Posterior cingulate gyrus (tissue), 11 donors: ENCODE data around the gene SNX15.
A peak's percentile ranks its signal among the peaks of the same experiment; 100 is the strongest.
"Not testable (repeated sequence)": the region's sequence is repeated elsewhere in the genome, so short reads cannot be mapped to it uniquely, and the experiment has no call there.

Experiments
- DNase-seq, 10 donors: peaks; one replicate each; pipeline versions ENCODE4 v3.0.0 to v3.0.0-alpha.2; 2020 to 2021; ENCODE audit warnings: mixed read lengths in 3 of 10
- intact Hi-C: fragments of 100-400 bp; cut with DNase I; formaldehyde crosslinking; loops from one replicate; pipeline ENCODE4 v1.15.1; 2023

SNX15 gene, protein sequence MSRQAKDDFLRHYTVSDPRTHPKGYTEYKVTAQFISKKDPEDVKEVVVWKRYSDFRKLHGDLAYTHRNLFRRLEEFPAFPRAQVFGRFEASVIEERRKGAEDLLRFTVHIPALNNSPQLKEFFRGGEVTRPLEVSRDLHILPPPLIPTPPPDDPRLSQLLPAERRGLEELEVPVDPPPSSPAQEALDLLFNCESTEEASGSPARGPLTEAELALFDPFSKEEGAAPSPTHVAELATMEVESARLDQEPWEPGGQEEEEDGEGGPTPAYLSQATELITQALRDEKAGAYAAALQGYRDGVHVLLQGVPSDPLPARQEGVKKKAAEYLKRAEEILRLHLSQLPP

DNA sequence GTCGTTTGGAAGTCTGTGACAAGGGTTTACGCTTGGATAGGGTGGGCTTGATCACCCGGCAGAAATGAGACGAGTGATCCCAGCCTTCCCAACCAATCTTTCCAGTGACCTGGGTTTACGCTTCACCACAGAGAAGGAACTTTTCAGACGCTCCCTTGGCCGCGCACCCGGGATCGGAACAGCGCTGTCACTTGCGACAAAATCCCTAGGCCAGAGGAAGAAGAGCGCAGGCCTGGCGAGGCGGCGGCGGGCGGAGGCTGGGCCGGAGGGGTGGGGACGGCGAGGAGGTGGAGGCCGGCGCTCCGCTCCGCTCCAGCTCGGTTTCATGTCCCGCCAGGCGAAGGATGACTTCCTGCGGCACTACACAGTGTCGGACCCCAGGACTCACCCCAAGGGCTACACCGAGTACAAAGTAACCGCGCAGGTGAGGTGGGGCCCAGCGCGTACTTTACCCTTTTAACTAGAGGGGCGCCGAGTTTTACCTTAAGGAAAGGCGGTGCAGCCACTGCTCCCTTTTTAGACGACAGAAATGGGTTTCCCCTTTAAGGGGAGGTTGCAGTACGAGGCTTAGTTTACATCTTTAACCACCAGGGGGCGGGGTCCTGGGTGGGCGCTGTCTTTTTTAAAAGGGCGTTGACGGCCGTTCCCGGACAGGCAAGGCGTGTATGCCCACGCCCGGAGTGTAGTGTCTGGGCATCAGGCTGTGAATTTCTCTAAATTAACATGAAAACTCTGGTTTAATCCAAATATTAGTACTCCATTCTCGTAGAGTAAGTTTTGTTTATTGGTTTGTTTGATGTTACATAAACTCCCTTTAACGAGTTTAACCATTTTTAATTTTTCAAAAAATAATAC, at the start of gene SNX15:
TSS of gene SNX15 (plus strand) at position 227 of the 855 bp plus-strand sequence. CDS start at position 326, 99 bp downstream.
- intact Hi-C loops: loop anchor here (1.0 to 5.0 kb wide), 5 partner anchors 13 to 103 kb away; partner anchors contain the start of genes ARL2, CDCA5, PPP2R5B and TM7SF2
- peak; percentile 92 to 99 (median 94) for DNase-seq

DNA sequence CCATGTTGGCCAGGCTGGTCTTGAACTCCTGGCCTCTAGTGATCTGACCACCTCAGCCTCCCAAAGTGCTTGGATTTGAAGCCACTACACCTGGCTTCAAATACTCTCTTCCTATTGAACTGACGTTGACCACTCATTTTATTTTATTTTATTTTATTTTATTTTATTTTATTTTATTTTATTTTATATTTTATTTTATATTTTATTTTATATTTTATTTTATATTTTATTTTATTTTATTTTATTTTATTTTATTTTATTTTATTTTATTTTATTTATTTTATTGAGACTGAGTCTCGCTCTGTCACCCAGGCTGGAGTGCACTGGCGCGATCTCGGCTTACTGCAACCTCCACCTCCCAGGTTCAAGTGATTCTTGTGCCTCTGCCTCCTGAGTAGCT, 43.9 kb upstream of the SNX15 start:
- peak in 1 of 10 donors; percentile 42 for DNase-seq
- intact Hi-C loops: not testable (repeated sequence)

DNA sequence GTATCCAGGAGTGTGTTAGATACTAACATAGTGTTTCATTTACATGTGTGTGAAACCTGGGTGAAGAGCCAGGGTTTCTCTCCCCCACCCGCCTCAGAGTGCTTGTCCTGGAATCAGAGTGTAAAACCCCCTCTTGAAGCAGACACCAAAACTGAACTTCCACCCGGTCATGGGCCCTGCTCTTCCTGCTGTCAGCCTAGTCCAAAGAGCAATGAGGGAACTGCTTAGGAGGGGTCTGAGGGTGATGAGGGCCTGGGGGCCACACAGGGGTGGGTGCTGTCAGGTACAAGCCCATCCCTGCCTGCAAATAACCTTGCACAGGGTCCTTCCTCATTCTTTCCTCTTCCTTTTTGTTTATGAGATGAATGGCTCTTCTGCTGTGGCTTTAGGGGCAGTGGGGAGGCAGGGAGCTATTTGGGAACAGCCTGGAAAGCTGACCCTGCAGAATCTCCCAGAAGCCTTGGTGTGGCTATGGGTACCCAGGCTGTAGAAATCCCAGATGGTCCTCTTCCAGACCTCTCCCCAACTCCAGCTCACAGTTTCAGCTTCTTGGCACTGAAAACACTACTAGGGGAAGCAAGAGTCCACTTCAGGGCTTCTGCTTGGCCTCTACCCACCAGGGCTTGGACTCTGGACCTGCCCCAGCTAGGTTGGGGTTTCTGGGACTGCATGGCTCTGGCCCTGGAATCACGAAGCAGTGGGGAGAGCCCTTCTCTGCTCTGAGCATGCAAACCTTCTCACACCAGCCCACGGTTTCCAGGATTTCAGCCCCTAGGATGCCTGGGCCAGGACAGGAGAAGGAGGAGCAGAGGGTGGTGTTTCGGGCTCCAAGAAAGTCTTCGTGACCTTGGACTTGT, 39.0 kb upstream of the SNX15 start:
- intact Hi-C loops: no loop called here
- peak in 2 of 10 donors; percentile 55 to 58 for DNase-seq

DNA sequence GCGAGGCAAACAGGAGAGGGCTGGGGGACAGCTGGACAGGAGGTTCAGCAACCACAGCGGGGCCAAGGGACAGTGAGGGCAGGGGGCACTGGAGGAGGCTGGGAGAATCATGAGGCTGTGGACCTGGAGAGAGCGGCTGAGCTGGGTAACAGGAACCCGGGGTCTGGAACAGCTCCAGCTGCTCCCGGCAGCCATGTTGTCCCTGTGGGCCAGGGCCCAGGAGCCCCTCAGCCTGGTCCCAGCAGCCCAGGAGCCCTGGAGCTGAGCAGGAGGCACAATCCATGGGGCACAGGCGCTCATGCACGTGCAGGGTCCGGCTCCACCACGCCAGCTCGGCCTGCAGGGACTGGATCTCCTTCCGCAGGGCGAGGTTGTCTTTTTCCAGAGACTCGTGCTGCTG, 37.8 kb upstream of the SNX15 start:
- DNase-seq: peak in 2 of 10 donors; percentile 46 to 71
- intact Hi-C loops: no loop called here

DNA sequence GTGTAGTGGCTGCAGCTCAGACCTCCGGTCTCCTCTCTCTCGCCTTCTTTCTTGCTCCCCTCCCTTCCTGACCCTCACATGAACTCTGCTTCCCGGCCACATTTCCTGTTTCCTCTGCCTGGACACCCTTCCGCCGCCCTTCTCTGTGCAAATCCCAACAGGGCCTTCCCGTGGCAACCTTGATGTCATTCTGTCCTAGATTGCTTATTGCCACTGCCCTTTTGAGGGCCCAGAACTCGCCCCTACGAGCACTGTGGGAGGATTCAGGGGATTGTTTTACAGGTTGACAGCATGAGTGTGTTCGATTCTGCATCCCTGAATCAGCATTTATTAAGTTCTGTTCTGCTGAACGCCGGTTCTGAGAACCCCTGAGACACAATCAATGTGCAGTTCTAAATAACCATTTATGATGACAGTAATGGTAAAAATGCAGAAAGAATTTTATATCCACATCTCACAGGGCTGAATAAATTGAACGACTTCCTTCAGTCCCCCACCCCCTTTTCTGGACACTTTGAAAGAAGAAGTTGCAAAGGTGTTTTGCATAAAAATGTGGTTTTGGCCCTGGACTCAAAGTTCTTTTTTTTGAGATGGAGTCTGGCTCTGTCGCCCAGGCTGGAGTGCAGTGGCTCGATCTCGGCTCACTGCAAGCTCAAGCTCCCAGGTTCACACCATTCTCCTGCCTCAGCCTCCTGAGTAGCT, 36.9 kb upstream of the SNX15 start:
- intact Hi-C loops: no loop called here
- DNase-seq: peak in 2 of 10 donors; percentile 14 to 59

DNA sequence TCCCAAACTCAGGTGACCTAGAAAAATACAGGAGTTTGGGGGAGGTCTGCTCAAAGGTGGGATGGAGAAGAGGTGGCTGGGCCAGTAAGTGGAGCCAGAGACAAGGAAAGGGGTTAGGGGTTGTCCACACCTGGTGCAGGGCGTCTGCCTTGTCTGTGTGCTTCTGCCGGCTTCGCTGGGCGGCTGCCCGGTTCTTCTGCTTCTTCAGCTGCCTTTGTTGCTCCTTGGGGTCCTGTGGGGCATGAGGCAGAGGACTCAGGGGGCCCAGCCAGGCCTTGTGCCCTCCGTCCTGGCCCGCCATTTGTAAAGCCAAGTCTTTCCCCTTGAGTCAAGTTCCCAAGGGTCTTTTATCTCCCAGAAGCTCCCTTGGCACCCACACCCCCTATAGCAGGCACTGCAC, 32.9 kb upstream of the SNX15 start:
- intact Hi-C loops: no loop called here
- DNase-seq: peak in 1 of 10 donors; percentile 9

DNA sequence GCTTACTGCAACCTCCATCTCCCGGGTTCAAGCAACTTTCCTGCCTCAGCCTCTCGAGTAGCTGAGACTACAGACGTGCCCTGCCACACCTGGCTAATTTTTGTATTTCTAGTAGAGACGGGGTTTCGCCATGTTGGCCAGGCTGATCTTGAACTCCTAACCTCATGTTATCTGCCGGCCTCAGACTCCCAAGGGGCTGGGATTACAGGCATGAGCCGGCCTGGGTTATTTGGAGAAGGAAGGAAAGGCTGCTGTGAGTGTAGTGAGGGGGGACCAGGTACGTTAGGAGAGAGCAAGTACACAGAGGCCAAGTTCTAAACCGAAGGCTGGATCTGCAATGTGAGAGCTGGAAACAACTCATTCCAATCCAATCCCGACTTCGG, 30.9 kb upstream of the SNX15 start:
- DNase-seq: peak in 1 of 10 donors; percentile 10
- intact Hi-C loops: no loop called here

DNA sequence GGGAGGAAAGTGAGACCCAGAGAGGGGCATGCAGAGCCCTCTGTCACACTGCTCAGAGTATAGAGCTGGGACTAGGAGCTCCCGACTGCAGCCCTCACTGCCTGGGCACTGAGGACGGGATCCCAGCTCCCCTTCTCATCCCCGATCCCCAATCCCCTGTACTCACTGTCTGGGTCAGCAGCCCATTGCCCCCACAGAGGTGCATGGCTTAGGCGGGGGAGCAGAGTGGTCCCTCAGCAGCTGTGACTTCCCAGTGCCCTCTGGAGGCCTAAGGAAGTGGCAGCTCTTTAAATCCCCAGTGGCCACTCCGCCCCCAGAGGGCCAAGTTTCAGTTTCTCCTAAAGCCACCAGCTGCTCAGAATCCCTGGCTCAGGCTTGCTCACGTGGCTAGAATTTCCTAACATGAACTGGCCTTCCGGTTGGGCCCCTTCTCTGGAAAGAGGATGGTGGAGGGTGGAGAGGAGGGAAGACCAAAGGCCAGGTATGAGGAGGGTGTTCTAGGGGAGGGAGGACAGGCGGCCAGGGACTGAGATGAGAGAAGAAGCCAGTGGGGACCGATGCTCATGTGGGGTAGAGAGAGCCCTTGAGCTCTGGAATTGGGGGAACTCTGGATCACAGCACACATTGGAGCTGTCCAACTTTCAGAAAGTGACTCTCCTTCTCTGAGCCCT, 30.4 kb upstream of the SNX15 start, which contains the start of gene BATF2:
TSS of gene BATF2 (minus strand) at position 262 of the 671 bp plus-strand sequence. CDS start at position 205, 57 bp downstream.
- DNase-seq: peak; percentile 23 to 89 (median 53)
- intact Hi-C loops: no loop called here

DNA sequence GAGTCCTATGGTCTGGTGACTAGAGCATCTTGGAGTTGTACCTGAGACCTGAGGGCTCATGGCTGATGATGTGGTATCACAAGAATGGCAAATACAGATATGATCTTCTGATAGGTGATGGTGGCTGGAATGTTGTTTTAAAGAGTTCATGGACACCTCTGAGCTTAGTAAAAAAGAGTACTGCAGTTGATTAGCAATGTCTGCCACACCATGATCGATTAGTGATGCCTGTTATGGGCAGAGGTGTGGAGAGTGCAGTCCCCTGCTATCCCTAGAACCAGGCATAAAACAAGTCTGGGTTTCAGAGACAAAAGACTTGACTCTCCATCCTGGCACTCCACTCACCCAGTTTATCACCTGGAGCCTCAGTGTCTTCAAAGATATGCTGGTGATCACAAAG, 29.1 kb upstream of the SNX15 start:
- intact Hi-C loops: no loop called here

DNA sequence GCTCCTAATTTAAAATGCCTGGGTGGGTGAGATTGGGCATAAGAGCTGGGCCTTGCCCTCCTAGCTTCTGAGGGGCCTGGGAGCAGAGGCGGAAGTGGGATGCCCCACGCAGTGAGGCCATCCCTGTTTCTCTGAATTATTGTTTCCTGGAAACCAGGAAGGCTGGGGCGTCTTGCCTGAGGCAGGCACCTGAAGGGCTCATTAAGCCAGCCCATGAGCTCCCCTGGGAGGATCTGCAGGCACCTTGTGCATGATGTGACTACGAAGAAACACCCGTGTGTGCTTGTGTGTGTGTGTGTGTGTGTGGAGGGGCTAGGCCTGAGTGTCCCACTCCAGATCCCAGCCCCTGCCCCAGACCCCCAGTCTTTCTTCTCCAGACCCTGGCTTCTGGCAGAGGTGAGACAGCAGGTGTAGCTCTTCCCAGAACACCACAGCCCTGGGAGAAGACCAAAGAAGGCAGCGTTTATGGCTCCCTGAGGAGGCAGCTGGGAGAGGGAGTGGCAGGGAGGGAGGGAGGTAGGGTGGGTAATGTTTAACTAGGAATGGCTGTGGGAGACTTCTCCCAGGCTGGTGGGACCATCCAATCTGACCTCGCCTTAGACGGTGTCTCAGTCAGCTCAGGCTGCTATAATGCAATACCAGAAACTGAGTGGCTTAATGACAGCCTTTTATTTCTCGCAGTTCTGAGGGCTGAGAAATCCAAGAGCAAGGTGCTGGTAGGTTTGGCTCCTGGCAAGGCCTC, 28.4 kb upstream of the SNX15 start:
- intact Hi-C loops: no loop called here

More for the DNA sequence above, 29.1 kb upstream of the SNX15 start:
- DNase-seq: peak in 1 of 10 donors; percentile 4

DNA sequence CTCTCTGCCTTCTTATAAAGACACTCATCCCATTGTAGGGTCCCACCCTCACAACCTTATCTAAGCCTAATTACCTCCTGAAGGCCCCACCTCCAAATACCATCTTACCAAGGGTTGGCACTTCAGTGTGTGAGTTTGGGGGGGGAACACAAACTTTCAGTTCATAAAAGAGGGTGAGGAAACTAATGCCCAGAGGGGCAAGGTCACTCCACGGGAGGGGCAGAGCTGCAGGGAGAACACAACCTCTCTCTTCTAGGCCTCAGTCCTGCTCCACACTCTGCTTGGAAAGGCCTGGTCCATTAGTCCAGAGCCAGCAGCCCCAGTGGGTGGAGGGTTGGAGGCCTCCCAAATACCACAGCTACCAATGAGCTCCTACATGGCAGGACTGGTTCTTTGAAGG, 27.8 kb upstream of the SNX15 start:
- intact Hi-C loops: no loop called here
- DNase-seq: peak in 1 of 10 donors; percentile 21

More for the DNA sequence above, 28.4 kb upstream of the SNX15 start:
- peak in 1 of 10 donors; percentile 4 for DNase-seq

DNA sequence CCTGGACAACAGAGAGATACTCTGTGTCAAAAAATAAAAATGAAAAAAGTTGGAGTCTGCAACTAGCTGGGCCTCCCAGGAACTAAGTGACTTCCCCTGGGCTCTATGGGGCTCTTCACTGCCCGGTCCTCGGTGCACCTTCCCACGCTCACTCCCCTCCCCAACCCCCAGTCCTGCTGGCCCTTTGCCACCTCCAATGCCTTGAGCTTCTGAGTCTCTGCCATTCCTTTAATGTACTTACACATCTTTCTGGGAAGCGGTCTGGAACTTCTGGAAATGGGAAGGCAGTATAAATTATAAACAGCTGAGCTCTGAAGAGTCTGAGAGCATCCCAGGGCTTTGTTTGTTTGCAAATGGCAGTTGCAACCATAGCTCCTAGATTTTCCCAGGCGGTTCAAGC, 24.5 kb upstream of the SNX15 start:
- intact Hi-C loops: no loop called here
- DNase-seq: peak in 1 of 10 donors; percentile 64

DNA sequence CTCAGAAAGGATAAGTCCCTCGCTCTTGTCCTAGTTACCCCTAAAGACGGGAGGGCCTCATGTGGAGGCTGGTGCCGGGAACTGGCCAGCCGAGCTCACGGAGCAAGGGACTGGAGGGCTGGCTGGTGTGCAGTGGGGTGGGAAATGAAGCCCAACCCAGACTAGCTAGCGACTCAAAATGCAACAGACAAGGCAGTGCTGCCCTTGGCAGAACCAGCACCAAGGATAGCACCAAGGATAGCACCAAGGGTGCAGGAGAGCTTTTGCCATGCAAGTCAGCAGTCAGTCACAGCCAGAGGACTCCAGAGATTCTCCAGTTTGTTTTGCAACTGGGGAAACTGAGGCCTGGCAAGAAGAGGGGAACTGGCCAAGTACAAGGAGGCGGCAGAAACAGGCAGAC, 24.0 kb upstream of the SNX15 start:
- intact Hi-C loops: no loop called here
- DNase-seq: peak in 2 of 10 donors; percentile 3 to 54

DNA sequence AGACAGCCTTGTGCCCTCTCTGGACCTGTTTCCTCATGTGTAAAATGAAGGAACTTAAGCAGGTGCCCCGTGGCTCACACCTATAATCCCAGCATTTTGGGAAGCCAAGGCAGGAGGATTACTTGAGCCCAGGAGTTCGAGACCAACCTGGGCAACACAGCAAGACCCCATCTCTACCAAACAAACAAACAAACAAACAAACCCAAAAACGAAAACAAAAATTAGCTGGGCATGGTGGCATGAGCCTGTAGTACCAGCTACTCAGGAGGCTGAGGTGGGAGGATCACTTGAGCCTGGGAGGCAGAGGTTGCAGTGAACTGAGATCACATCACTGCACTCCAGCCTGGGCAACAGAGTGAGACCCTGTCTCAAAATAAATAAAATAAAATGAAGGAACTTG, 23.3 kb upstream of the SNX15 start:
- DNase-seq, intact Hi-C loops: not testable (repeated sequence)

DNA sequence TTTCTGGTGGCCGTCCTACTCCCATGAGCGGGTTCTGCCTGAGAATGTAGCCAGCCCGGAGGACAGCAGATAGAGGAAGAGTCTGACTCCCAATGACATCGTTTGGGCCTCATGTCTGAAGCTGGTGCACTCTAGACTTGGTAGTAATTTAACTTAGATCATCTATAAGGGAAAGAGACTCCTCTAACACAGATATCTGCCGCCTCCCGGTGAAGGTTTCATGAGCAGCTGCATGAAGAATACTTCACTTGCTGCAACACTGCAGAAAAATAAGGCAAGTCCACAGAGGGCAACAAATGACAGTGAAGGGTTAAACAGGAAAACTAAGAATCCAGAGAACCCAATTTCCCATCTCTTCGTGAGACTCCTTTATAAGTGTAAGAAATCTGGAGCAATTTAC, 19.2 kb upstream of the SNX15 start:
- intact Hi-C loops: no loop called here

DNA sequence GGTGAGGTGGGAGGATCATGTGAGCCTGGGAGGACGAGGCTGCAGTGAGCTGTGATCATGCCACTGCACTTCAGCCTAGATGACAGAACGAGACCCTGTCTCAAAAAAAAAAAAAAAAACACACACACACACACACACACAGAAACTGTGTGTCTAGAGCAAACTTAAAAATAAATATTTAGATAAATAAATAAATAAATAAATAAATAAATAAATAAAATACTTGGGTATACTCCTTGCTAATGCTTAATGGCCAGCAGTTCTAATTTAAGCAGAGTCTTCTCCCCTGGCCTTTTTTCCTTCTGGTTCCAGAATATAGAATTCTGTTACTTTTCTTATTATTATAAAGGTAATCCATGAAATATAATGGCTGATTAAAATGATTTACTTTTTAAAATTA, 18.4 kb upstream of the SNX15 start:
- intact Hi-C loops: no loop called here
- DNase-seq: no peak

More for the DNA sequence above, 19.2 kb upstream of the SNX15 start:
- DNase-seq: no peak

DNA sequence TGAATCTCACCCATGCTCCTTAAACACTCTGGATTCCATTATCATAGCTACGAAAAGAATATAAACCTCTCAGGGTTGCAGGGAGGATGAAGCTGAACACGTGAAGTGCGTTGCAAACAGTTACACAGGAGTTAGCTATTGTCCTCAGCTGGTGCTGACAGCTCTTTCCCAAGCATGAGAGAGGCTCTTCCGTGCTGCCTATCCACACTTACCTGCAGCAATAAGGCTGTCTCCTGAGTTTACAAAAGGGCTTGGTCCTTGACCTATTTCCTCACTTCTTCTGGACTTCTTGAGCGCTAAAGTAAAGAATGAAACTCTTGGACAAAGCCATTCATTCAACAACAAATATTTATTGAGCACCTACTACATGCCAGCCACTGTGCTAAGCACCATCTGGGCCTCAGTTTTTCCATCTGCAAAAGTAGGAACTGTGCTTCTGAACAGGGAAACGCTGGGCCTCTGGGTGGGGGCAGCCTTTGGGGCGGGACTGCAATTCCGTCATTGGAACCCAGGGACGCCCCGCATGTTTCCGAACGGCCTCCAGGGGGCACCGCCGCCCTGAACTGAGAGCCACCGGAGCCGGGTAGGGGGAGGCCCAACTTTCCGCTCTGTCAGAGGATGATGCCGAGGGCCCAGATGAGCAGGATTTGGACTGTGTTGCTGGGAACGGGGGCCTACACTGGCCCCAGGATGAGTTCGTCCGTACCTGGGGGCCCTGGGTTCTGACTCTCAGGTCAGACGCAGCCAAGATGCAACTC, 13.9 kb upstream of the SNX15 start:
- intact Hi-C loops: loop anchor here (2.0 to 5.0 kb wide), 3 partner anchors 86 to 166 kb away; no protein-coding TSS in a partner anchor
- DNase-seq: peak; percentile 81 to 98 (median 89)
